ENCODE data around the gene LOXL1. TPM values are rescaled to one million over a fixed set of nuclear protein-coding genes. Genes with fewer than 3 reads are reported as not detected.
A peak's percentile ranks its signal among the peaks of the same experiment; 100 is the strongest.

Gene LOXL1
- total and polyA plus RNA-seq, 4 experiments from 2014 or later = 1.6 to 13.1 (median 4.2) TPM

DNA sequence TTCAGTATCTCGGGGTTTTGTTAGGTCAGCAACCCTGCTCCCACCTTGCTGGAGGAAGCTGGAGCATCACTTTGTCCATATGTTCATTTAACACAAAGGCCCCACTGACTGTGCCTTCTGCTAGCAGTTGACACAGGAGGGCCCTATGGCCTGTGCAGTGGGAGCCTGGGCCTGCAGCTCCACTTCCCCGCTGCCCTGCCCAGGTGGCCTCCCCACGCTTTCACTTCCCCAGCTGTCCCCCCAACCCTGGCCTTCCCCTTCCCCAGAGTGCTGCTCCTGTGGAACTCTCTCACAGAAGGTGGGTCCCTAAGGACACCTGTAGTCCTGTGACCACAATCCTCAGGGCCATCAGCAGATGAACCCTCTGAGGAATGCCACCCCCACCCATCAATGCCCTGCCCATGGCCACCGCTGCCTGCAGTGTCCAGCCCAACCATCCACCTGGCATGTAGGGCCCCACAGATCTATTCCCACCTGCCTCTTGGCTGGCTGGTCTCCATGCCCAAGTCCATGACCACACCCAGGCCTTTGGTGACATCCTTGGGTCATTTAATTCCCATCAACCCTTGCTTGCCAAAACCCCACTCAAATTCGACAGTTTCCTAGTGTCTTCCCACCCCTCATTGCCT lies 39.4 kb upstream of the LOXL1 start:
- CTCF ChIA-PET (ENCODE audit: partially characterized antibody) = interaction anchor here (1.3 kb wide), 1 partner anchor 22 kb away, joined by 3 read pairs; no protein-coding TSS in a partner anchor
- peaks cover 13 to 25% of the 10 kb centered on the region in 2 donors for H3K27me3 Mint-ChIP-seq

GRCh38 chr15:73887481-73887880 lies 38.8 kb upstream of the LOXL1 start:
- no peak overlapping the region for H3K27ac ChIP-seq (ENCODE audit: low read depth, low read length)
- H3K9me3 ChIP-seq (ENCODE audit: control insufficient read depth in 1 of 2, low read length in 2 of 2) = no peaks in the 10 kb centered on the region
- no peaks in the 10 kb centered on the region for H3K9me3 Mint-ChIP-seq
- ChIA-PET CTCF (ENCODE audit: partially characterized antibody) (interaction anchor here (1.0 to 1.3 kb wide), 3 partner anchors 13 to 40 kb away, joined by 3 to 4 read pairs (median 3); no protein-coding TSS in a partner anchor), POLR2A (ENCODE audit: partially characterized antibody) (no interaction called here)
- no peak overlapping the region for H3K4me3 ChIP-seq (ENCODE audit: low read length in 2 of 2)
- no peaks in the 10 kb centered on the region for H3K36me3 ChIP-seq (ENCODE audit: insufficient read depth, low read length)
- H3K27ac Mint-ChIP-seq = peak overlapping the region in 1 of 7 donors; percentile 19
- no peaks in the 10 kb centered on the region for H3K4me1 Mint-ChIP-seq
- no peaks in the 10 kb centered on the region for H3K4me1 ChIP-seq (ENCODE audit: insufficient read depth, low read length)
- no peak for DNase-seq
- no peaks in the 10 kb centered on the region for H3K27me3 ChIP-seq (ENCODE audit: insufficient read depth, low read length)
- H3K36me3 Mint-ChIP-seq = no peaks in the 10 kb centered on the region
- intact Hi-C loops (cut with micrococcal nuclease) = no loop called here
- peaks cover 9 to 19% of the 10 kb centered on the region in 2 donors for H3K27me3 Mint-ChIP-seq
- H3K4me3 Mint-ChIP-seq = no peak overlapping the region

More for the DNA sequence above, 39.4 kb upstream of the LOXL1 start:
- H3K27me3 ChIP-seq (ENCODE audit: insufficient read depth, low read length) = no peaks in the 10 kb centered on the region
- H3K4me3 Mint-ChIP-seq = no peak overlapping the region
- H3K4me3 ChIP-seq (ENCODE audit: low read length in 2 of 2) = no peak overlapping the region
- intact Hi-C loops (cut with micrococcal nuclease) = no loop called here
- H3K4me1 Mint-ChIP-seq = no peaks in the 10 kb centered on the region
- no peaks in the 10 kb centered on the region for H3K36me3 ChIP-seq (ENCODE audit: insufficient read depth, low read length)
- H3K27ac ChIP-seq (ENCODE audit: low read depth, low read length) = no peak overlapping the region
- H3K36me3 Mint-ChIP-seq = no peaks in the 10 kb centered on the region
- no peaks in the 10 kb centered on the region for H3K9me3 ChIP-seq (ENCODE audit: control insufficient read depth in 1 of 2, low read length in 2 of 2)
- H3K4me1 ChIP-seq (ENCODE audit: insufficient read depth, low read length) = no peaks in the 10 kb centered on the region
- no peak for DNase-seq
- POLR2A ChIA-PET (ENCODE audit: partially characterized antibody) = no interaction called here
- H3K27ac Mint-ChIP-seq = no peak overlapping the region
- no peaks in the 10 kb centered on the region for H3K9me3 Mint-ChIP-seq

- H3K36me3 Mint-ChIP-seq = peaks cover 0 to 4% of the 10 kb centered on the region in 2 donors
- H3K4me1 Mint-ChIP-seq = no peaks in the 10 kb centered on the region
- H3K9me3 Mint-ChIP-seq = no peaks in the 10 kb centered on the region
- intact Hi-C loops (cut with micrococcal nuclease) = no loop called here
- H3K9me3 ChIP-seq (ENCODE audit: control insufficient read depth in 1 of 2, low read length in 2 of 2) = no peaks in the 10 kb centered on the region
- H3K36me3 ChIP-seq (ENCODE audit: insufficient read depth, low read length) = no peaks in the 10 kb centered on the region
- DNase-seq = no peak
- no peaks in the 10 kb centered on the region for H3K27me3 ChIP-seq (ENCODE audit: insufficient read depth, low read length)
- H3K4me1 ChIP-seq (ENCODE audit: insufficient read depth, low read length) = no peaks in the 10 kb centered on the region
- CTCF ChIA-PET (ENCODE audit: partially characterized antibody) = interaction anchor here (1.0 to 1.3 kb wide), 3 partner anchors 14 to 39 kb away, joined by 3 to 4 read pairs (median 3); no protein-coding TSS in a partner anchor
- H3K27me3 Mint-ChIP-seq = peaks cover 6 to 19% of the 10 kb centered on the region in 2 donors
- no peak overlapping the region for H3K4me3 ChIP-seq (ENCODE audit: low read length in 2 of 2)
- no peak overlapping the region for H3K27ac ChIP-seq (ENCODE audit: low read depth, low read length)
- H3K4me3 Mint-ChIP-seq = no peak overlapping the region
- peak overlapping the region in 2 of 7 donors; percentile 19 to 61 for H3K27ac Mint-ChIP-seq
- POLR2A ChIA-PET (ENCODE audit: partially characterized antibody) = no interaction called here
Observed at GRCh38 chr15:73888224-73889041, 37.8 kb upstream of the LOXL1 start.

DNA sequence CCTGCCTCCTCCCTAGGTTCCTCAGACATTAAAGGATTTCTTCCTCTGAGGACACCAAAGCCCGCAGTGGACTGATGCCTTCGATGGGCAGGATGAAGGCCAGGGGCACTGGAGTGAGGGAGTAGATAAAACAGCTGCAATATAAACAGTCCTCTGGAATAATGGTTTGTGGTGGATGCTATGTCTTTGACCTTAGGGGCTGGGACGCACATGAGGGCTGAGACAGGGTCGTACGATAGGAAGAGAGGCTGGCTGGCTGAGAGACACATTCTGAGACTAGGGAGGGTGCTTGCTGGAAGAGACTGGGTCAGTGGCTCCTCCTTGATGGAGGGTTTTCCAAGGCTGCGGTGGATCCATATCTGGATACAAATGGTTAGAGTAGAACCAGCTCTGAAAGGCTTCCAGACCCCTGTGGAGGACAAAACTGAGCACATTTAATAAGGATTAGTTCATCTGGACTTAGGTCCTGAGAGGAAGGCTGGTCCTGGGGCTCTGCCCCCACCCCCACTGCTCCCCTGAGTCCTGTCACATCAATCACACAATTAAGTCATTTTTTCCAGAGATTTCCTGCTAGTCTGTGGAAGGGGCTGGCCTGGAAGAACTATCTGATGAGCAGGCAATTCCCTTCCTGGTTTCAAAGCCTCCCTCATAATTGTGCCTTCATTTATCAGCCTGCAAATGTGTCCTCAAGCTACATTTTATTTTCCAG lies 37.1 kb upstream of the LOXL1 start:
- POLR2A ChIA-PET (ENCODE audit: partially characterized antibody) = no interaction called here
- intact Hi-C loops (cut with micrococcal nuclease) = no loop called here
- H3K4me3 Mint-ChIP-seq = no peak overlapping the region
- H3K27me3 ChIP-seq (ENCODE audit: insufficient read depth, low read length) = no peaks in the 10 kb centered on the region
- no peaks in the 10 kb centered on the region for H3K9me3 ChIP-seq (ENCODE audit: control insufficient read depth in 1 of 2, low read length in 2 of 2)
- no peaks in the 10 kb centered on the region for H3K4me1 Mint-ChIP-seq
- no peaks in the 10 kb centered on the region for H3K4me1 ChIP-seq (ENCODE audit: insufficient read depth, low read length)
- no peaks in the 10 kb centered on the region for H3K36me3 ChIP-seq (ENCODE audit: insufficient read depth, low read length)
- peak overlapping the region in 1 of 7 donors; percentile 19 for H3K27ac Mint-ChIP-seq
- H3K9me3 Mint-ChIP-seq = no peaks in the 10 kb centered on the region
- peaks cover 0 to 4% of the 10 kb centered on the region in 2 donors for H3K36me3 Mint-ChIP-seq
- no peak overlapping the region for H3K4me3 ChIP-seq (ENCODE audit: low read length in 2 of 2)
- no peak for DNase-seq
- peaks cover 4 to 18% of the 10 kb centered on the region in 2 donors for H3K27me3 Mint-ChIP-seq
- no peak overlapping the region for H3K27ac ChIP-seq (ENCODE audit: low read depth, low read length)
- CTCF ChIA-PET (ENCODE audit: partially characterized antibody) = no interaction called here

- POLR2A ChIA-PET (ENCODE audit: partially characterized antibody) = no interaction called here
- Mint-ChIP-seq H3K4me1 (no peaks in the 10 kb centered on the region), H3K27me3 (peaks cover 4 to 18% of the 10 kb centered on the region in 2 donors), H3K9me3 (no peaks in the 10 kb centered on the region), H3K27ac (no peak overlapping the region), H3K4me3 (no peak overlapping the region), H3K36me3 (peaks cover 0 to 4% of the 10 kb centered on the region in 2 donors)
- Histone ChIP-seq H3K4me1 (ENCODE audit: insufficient read depth, low read length) (no peaks in the 10 kb centered on the region), H3K36me3 (ENCODE audit: insufficient read depth, low read length) (no peaks in the 10 kb centered on the region), H3K9me3 (ENCODE audit: control insufficient read depth in 1 of 2, low read length in 2 of 2) (no peaks in the 10 kb centered on the region), H3K4me3 (ENCODE audit: low read length in 2 of 2) (no peak overlapping the region), H3K27me3 (ENCODE audit: insufficient read depth, low read length) (no peaks in the 10 kb centered on the region), H3K27ac (ENCODE audit: low read depth, low read length) (no peak overlapping the region)
- DNase-seq = no peak
- CTCF ChIA-PET (ENCODE audit: partially characterized antibody) = interaction anchor here (1.6 kb wide), 1 partner anchor 15 kb away, joined by 3 read pairs; no protein-coding TSS in a partner anchor
- intact Hi-C loops (cut with micrococcal nuclease) = no loop called here
Observed at GRCh38 chr15:73889762-73890124, 36.5 kb upstream of the LOXL1 start.

DNA sequence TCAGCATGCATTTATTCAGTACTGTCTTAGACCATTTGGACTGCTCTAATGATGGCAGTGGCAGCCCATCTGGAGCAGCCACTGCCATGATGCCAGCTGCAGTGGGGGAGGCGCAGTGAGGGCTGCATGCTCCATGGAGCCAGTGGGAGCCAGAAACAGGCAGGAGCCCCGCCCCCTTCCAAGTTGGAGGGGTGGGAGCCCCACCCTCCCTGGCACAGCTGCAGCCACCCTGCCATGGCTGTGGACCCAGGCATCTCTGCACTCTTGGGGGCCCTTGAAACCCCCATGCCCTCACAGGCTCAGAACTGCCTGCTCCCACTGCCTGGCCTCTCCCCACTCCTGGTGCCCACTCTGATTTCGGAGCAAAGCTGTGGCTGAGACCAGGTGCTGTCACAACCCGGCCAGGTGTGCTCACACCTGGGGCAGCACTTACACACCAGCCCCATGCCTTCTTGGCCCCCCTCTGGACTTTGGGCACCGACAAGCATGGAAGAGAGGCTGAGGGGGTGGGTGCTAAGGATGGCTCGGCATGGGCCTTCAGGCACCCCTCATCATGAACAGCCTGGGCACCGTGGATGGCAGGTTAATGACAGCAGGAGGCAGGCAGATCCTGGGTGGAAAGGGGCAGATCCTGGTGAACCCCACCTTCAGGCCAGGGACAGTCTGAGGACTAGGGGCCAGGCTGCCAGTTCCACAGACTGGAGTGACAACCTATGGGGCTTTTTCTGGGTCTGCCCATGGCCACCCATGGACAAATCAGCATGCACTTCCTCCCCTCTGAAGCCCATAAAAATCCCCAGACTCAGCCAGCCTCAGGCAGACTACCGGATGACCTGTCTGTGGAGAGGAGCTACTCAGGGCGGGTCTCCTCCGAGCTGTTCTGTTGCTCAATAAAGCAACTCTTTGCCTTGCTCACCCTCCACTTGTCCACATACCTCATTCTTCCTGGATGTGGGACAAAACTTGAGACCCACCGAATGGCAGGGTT lies 34.6 kb upstream of the LOXL1 start:
- Mint-ChIP-seq H3K4me1 (peaks cover 0 to 4% (median 0%) of the 10 kb centered on the region in 4 donors), H3K27me3 (peaks cover 4 to 16% of the 10 kb centered on the region in 2 donors), H3K36me3 (peaks cover 0 to 4% of the 10 kb centered on the region in 2 donors), H3K9me3 (peaks cover 0 to 1% (median 0%) of the 10 kb centered on the region in 8 donors), H3K27ac (no peak overlapping the region), H3K4me3 (no peak overlapping the region)
- no peaks in the 10 kb centered on the region for H3K36me3 ChIP-seq (ENCODE audit: insufficient read depth, low read length)
- intact Hi-C loops (cut with micrococcal nuclease) = no loop called here
- CTCF ChIA-PET (ENCODE audit: partially characterized antibody) = interaction anchor here (0.9 to 1.6 kb wide), 2 partner anchors 15 to 17 kb away, joined by 3 read pairs; no protein-coding TSS in a partner anchor
- no peaks in the 10 kb centered on the region for H3K4me1 ChIP-seq (ENCODE audit: insufficient read depth, low read length)
- no peaks in the 10 kb centered on the region for H3K9me3 ChIP-seq (ENCODE audit: control insufficient read depth in 1 of 2, low read length in 2 of 2)
- H3K27me3 ChIP-seq (ENCODE audit: insufficient read depth, low read length) = no peaks in the 10 kb centered on the region
- no peak for DNase-seq
- no peak overlapping the region for H3K27ac ChIP-seq (ENCODE audit: low read depth, low read length)
- H3K4me3 ChIP-seq (ENCODE audit: low read length in 2 of 2) = no peak overlapping the region
- POLR2A ChIA-PET (ENCODE audit: partially characterized antibody) = no interaction called here

All from CD4-positive, alpha-beta memory T cell (primary cell).